ENCODE results near the gene LRRC61.

DNA sequence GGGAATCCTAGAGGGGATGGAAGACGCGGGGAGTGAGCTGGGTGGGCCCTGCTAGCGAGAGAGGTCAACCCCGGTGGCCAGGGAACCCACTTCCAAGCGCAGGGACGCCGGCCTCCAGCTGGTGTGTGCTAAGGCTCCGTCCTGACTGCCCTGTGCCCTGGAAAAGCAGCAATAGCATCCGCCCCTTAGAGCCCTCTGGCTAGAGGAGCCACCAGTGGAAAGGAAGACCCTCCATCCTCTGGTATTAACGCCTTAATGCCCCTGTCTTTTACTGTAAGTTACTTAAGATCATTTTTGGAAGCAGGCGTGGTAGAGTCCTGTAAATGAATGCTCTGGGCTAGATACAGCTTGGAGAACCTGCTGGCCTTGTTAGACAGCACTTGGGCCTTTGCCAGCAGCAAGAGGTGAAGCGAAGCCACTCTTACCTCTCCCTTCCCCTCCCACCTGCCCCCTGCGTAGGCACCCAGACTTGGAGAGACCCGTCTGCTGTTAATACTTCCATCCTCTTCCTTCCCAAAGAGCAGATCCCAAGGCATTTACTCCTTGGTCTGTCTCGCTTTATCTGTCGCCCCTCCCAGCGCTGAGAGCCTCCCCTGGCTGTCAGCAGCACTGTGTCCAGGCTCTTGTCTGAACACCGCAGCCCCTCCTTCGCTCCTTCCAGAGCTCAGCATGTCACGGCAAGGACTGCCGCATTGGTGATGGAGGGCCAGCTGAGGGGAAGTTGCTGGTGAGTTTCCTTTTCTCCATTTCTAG is 50.1 kb downstream of the LRRC61 start:
- no peak for TF ChIP-seq ZSCAN23 (tag by site-specific recombination; IDR thresholded peaks at IDR 0.05)
- no peak for TF ChIP-seq ZNF596 (tag by site-specific recombination; IDR thresholded peaks at IDR 0.05)
- TF ChIP-seq ZNF169 (tag by site-specific recombination; IDR thresholded peaks at IDR 0.05): no peak
- TF ChIP-seq, protein P1, sequence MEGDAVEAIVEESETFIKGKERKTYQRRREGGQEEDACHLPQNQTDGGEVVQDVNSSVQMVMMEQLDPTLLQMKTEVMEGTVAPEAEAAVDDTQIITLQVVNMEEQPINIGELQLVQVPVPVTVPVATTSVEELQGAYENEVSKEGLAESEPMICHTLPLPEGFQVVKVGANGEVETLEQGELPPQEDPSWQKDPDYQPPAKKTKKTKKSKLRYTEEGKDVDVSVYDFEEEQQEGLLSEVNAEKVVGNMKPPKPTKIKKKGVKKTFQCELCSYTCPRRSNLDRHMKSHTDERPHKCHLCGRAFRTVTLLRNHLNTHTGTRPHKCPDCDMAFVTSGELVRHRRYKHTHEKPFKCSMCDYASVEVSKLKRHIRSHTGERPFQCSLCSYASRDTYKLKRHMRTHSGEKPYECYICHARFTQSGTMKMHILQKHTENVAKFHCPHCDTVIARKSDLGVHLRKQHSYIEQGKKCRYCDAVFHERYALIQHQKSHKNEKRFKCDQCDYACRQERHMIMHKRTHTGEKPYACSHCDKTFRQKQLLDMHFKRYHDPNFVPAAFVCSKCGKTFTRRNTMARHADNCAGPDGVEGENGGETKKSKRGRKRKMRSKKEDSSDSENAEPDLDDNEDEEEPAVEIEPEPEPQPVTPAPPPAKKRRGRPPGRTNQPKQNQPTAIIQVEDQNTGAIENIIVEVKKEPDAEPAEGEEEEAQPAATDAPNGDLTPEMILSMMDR (tag by site-specific recombination; IDR thresholded peaks at IDR 0.05): no peak
- TF ChIP-seq SALL2 (tag by site-specific recombination; IDR thresholded peaks at IDR 0.05; ENCODE audit: borderline replicate concordance): no peak
- TF ChIP-seq, protein P2, sequence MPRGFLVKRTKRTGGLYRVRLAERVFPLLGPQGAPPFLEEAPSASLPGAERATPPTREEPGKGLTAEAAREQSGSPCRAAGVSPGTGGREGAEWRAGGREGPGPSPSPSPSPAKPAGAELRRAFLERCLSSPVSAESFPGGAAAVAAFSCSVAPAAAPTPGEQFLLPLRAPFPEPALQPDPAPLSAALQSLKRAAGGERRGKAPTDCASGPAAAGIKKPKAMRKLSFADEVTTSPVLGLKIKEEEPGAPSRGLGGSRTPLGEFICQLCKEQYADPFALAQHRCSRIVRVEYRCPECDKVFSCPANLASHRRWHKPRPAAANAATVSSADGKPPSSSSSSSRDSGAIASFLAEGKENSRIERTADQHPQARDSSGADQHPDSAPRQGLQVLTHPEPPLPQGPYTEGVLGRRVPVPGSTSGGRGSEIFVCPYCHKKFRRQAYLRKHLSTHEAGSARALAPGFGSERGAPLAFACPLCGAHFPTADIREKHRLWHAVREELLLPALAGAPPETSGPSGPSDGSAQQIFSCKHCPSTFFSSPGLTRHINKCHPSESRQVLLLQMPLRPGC (tag by site-specific recombination; IDR thresholded peaks at IDR 0.05): no peak
- no peak for TF ChIP-seq ZNF544 (tag by site-specific recombination; IDR thresholded peaks at IDR 0.05)
- no peak for TF ChIP-seq ZNF274 (IDR thresholded peaks at IDR 0.05; ENCODE audit: low read length)
- no peak for TF ChIP-seq ZNF274 (tag by site-specific recombination; IDR thresholded peaks at IDR 0.05; ENCODE audit: borderline replicate concordance)
- no peak for TF ChIP-seq SP2 (tag by site-specific recombination; IDR thresholded peaks at IDR 0.05)
- TF ChIP-seq, protein P3, sequence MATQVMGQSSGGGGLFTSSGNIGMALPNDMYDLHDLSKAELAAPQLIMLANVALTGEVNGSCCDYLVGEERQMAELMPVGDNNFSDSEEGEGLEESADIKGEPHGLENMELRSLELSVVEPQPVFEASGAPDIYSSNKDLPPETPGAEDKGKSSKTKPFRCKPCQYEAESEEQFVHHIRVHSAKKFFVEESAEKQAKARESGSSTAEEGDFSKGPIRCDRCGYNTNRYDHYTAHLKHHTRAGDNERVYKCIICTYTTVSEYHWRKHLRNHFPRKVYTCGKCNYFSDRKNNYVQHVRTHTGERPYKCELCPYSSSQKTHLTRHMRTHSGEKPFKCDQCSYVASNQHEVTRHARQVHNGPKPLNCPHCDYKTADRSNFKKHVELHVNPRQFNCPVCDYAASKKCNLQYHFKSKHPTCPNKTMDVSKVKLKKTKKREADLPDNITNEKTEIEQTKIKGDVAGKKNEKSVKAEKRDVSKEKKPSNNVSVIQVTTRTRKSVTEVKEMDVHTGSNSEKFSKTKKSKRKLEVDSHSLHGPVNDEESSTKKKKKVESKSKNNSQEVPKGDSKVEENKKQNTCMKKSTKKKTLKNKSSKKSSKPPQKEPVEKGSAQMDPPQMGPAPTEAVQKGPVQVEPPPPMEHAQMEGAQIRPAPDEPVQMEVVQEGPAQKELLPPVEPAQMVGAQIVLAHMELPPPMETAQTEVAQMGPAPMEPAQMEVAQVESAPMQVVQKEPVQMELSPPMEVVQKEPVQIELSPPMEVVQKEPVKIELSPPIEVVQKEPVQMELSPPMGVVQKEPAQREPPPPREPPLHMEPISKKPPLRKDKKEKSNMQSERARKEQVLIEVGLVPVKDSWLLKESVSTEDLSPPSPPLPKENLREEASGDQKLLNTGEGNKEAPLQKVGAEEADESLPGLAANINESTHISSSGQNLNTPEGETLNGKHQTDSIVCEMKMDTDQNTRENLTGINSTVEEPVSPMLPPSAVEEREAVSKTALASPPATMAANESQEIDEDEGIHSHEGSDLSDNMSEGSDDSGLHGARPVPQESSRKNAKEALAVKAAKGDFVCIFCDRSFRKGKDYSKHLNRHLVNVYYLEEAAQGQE (tag by site-specific recombination; IDR thresholded peaks at IDR 0.05): no peak
- TF ChIP-seq, protein P4, sequence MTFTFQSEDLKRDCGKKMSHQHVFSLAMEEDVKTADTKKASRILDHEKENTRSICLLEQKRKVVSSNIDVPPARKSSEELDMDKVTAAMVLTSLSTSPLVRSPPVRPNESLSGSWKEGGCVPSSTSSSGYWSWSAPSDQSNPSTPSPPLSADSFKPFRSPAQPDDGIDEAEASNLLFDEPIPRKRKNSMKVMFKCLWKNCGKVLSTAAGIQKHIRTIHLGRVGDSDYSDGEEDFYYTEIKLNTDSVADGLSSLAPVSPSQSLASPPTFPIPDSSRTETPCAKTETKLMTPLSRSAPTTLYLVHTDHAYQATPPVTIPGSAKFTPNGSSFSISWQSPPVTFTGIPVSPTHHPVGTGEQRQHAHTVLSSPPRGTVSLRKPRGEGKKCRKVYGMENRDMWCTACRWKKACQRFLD (tag by site-specific recombination; IDR thresholded peaks at IDR 0.05): no peak
- TF ChIP-seq ZNF175 (tag by site-specific recombination; IDR thresholded peaks at IDR 0.05): no peak
- TF ChIP-seq, protein P5, sequence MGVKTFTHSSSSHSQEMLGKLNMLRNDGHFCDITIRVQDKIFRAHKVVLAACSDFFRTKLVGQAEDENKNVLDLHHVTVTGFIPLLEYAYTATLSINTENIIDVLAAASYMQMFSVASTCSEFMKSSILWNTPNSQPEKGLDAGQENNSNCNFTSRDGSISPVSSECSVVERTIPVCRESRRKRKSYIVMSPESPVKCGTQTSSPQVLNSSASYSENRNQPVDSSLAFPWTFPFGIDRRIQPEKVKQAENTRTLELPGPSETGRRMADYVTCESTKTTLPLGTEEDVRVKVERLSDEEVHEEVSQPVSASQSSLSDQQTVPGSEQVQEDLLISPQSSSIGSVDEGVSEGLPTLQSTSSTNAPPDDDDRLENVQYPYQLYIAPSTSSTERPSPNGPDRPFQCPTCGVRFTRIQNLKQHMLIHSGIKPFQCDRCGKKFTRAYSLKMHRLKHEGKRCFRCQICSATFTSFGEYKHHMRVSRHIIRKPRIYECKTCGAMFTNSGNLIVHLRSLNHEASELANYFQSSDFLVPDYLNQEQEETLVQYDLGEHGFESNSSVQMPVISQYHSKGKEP (tag by site-specific recombination; IDR thresholded peaks at IDR 0.05): no peak
- TF ChIP-seq ZNF114 (tag by site-specific recombination; IDR thresholded peaks at IDR 0.05): no peak
